GF-D8 (cell line): ENCODE data around the gene GMNN.
"Not testable (repeated sequence)": the region's sequence is repeated elsewhere in the genome, so short reads cannot be mapped to it uniquely, and the experiment has no call there.

Experiments used
- DNase-seq: peaks from one replicate; lab custom pipeline; 2025; lab: John Stamatoyannopoulos, UW

GMNN gene

DNA sequence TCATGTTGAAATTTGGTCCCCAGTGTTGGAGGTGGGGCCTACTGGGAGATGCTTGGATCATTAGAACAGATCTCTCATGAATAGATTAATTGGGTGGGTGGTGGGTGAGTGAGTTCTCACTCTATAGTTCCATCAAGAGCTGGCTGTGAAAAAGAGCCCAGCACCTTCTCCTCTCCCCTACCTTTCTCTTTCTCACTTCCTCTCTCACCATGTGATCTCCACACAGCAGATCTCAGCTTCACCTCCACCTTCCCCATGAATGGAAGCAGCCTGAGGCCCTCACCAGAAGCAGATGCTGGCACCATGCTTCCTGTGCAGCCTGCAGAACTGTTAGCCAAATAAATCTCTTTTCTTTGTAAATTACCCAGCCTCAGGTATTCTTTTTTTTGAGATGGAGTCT is 12.9 kb upstream of the GMNN start:
- no peak for DNase-seq

- no peak for DNase-seq
Measured at GRCh38 chr6:24763578-24763977, 11.2 kb upstream of the GMNN start.

GRCh38 chr6:24764833-24765828 is 9.6 kb upstream of the GMNN start:
- DNase-seq = not testable (repeated sequence)

GRCh38 chr6:24765968-24766367 is 8.8 kb upstream of the GMNN start:
- not testable (repeated sequence) for DNase-seq

- DNase-seq = no peak
Measured at GRCh38 chr6:24766680-24767462, 7.9 kb upstream of the GMNN start.

GRCh38 chr6:24768361-24768760 is 6.4 kb upstream of the GMNN start:
- no peak for DNase-seq

DNA sequence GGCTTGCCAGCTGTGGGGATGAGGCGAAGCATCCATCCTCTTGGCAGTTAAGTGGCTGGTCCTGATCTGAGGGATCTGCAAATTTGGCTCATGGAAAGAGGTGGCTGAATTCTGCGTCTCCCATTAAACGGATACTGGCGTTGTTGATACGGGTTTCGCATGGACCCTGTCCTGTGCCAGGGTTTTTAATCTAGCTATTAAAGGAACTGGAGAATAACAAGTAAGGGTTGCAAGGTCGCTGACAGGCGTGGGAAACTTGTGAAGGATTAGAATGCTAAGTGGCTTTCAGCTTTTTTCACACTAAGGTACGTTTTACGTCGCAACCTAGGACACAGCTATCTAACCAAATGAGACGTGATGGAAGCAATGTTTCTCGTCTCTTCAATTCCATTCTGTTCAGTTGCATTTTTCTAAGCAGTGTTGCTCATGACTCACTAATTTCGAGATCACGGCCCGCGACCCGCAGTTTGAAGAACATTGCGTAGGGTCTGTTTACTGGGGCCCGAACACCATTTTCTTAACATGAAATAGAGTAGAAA is 852 bp downstream of the GMNN start:
- DNase-seq = no peak

DNA sequence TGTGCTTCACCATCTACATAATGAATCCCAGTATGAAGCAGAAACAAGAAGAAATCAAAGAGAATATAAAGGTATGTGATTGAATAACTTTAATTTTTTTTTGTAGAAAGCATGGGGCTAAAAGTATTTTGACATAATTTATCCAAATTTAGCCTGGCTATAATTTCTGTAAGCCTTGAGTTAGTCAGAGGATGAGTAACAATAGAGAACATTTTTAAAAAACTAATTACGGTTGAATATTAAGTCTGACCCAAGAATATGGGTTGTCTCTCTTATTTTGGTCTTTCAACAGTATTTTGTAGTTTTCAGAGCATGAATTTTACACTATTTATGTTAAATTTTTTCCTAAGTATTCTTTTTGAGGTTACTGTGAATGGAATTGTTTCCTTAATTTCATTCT is 2.5 kb downstream of the GMNN start:
- no peak for DNase-seq

DNA sequence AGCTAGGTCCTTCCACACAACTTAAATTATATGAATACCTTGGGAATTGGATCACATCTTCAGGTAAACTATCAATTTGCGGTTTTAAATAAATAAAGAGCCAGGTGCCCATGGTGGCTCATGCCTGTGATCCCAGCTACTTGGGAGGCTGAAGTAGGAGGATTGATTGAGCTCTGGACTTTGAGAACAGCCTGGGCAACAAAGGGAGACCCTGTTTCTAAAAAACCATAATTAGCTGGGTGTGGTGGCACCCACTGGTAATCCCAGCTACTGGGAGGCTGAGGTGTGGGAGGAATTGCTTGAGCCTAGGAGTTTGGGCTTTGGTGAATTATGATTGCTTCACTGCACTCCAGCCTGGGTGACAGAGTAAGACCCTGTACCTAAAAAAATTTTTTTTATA is 3.4 kb downstream of the GMNN start:
- DNase-seq = no peak

DNA sequence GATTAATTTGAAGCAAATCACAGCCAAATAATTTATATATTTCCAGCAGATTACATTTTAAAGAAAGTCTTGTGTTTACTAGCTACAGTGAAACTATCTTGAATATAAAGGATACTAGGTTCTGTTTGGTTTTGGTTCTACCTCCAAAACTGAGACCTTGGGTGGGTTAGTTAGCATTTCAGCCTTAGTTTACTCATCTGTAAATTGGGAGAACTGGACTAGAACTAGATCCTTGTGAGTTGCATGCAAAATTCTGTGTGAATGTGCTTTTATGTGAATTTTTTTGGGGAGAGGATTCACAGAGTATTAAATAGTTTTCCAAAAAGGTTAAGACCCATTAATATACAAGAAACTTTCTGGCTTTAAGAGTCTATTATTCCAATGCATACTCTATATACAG is 4.1 kb downstream of the GMNN start:
- no peak for DNase-seq

DNA sequence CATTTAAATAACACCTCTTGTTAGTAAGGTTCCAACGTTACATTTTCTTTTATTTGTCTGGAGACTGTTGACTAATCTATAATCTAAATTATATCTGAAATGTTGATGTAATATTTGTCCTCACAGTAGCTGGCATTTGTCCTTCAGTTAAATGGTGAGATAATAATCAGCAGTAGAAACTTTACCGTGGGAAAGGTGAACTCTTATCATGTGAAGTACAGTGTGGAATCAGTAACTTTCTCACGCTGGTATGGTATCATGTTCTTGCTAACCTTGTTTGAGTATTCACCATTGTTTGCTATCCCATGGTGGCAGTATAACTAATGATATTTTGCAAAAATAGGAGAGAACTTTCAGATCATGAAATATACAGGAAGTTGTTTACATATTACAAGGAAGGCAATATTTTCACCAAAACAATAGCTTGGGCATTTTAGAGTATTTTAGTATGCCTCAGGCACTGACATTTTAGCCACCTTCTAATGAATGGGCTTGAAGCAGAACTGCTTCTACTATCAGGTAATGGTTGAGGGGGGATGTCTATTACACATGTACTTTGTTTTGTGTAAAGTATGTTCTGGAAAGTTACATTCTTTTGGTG is 4.8 kb downstream of the GMNN start:
- no peak for DNase-seq

GRCh38 chr6:24780206-24780605 is 5.5 kb downstream of the GMNN start:
- no peak for DNase-seq

DNA sequence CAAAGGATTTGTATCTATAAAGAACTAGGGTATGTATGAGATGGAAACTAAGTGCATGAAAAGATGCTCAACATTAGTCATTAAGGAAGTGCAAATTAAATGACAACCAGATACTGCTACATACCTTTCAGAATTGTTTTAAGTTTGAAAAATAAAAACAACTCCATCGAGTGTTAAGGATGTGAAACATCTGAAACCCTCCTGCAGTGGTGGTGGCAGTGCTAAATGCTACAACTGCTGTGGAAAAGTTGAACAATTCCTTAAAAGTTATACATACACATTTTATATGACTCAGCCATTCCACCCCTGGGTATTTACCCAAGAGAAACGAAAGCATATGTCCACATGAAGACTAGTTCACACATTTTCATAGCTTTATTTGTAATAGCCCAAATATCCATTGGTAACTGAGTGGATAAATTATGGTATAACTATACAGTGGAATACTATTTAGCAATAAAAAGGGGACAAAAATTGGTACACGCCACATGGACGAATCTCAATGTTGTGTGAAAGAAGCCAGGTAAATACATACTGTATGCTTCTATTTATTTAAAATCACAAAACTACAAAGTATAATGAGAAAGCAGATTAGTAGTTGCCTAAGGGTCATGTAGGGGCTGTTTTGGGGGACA is 13.4 kb downstream of the GMNN start:
- no peak for DNase-seq

- DNase-seq = no peak
Measured at GRCh38 chr6:24795106-24795505, 20.4 kb downstream of the GMNN start.

DNA sequence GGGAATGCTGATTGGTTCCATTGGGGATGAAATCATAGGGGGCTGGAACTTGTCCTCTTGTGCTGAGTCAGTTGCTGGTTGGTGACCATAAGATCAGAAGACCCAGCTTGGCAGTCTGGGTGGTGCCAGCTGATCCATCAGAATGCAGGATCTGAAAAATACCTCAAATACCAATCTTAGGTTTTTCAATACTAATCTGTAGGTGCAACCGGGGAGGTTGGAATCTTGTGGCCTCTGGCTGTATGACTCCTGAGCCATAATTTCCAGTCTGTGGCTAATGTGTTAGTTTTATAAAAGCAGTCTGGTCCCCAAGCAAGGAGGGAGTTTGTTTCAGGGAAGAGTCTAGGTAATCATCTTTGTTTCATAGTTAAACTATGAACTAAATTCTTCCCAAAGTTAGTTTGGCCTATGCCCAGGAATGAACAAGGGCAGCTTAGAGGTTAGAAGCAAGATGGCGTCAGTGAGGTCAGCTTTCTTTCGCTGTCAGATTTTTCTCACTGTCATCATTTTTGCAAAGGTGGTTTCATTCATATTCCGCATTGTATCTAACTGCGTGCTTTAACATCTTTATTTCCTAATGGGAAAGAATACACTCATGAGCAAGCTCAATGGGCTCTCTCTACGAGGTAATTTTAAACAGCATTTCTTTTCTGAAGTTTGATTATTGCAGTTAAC is 22.0 kb downstream of the GMNN start:
- no peak for DNase-seq

DNA sequence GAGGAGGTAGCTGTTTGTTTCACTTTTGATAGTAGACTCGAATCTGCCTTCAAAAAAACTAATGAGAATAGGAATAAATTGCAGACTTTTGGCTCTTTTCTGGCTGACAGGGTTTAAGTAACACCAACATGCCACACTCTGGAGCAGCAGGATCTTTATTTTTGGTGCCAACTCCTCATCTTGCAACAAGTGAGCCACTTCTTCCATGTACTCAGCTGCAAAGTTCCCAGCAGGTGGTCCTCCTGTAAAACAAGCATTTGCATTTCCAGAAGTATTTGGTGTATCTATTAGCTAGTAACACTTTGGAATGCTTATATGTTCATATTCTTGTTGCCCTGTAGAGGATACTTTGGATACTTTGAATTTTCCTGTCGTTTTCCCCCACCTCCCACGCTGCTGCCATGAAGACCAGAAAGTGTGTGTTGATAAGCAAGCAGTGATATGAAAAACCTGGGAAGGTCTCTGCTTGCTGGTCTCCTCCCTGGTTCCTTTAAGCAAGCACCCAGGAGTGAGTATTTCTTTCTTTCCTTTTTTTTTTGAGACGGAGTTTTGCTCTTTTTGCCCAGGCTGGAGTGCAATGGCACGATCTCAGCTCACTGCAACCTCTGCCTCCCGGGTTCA is 23.0 kb downstream of the GMNN start:
- no peak for DNase-seq

- no peak for DNase-seq
Measured at GRCh38 chr6:24798740-24799540, 24.2 kb downstream of the GMNN start, which contains the start of gene ARMH2. Gene ARMH2 (minus strand): TSS chr6:24798917. CDS start chr6:24798857, 60 bp downstream.

- no peak for DNase-seq
Measured at GRCh38 chr6:24799541-24799915, 24.8 kb downstream of the GMNN start.

DNA sequence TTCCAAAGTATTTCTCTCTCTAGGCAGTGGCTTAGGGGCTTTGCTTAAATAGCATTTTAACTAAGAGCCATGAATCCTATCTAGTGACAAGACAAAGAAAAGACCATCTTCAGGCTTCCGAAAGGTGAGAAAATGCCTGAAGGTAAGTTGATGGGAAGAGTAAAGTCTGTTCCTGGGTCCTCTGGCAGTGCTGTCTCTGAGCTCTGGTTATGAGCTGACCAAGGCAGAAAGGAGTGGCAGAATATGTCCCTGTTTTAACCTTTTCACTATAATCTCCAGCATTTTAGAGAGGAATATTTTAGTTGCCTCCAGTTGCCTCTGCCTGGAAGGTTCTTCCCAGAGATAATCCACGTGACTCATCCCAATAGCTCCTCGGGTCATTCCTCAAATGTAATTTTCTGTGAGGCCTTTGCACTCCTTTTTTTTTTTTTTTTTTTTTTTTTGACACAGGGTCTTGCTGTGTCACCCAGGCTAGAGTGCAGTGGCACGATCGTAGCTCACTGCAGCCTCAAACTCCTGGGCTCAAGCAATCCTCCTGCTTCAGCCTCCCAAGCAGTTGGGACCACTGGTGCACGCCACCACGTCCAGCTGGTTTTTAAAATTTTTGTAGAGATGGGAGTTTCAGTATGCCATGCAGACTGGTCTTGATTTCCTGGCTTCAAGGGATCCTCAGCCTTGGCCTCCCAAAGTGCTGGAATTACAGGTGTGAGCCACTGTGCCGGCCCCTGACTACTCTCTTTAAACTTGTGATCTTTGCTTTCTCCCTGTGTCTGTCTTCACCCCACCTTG is 27.7 kb downstream of the GMNN start:
- no peak for DNase-seq
